B cell (primary cell): ENCODE data around the gene CALM1. TPM values are rescaled to one million over a fixed set of nuclear protein-coding genes. Genes with fewer than 3 reads are reported as not detected.

Source experiments
- ATAC-seq: fragments of 200-7000 bp; cut with Tn5 transposase; one replicate; pipeline ENCODE4 v1.10.0; 2021; ENCODE audit warnings: low read depth, mild to moderate bottlenecking, moderate number of reproducible peaks, moderate library complexity
- CTCF ChIA-PET: fragments of 350-600 bp; sonication (Branson Sonifier 250); formaldehyde crosslinking; loops from one replicate; lab custom pipeline; 2021; ENCODE audit warnings: antibody characterized with exemption, inconsistent platforms; lab: Charles Lee
- POLR2A ChIA-PET: fragments of 350-600 bp; sonication (Branson Sonifier 250); formaldehyde crosslinking; loops from one replicate; lab custom pipeline; 2021; ENCODE audit warnings: antibody characterized with exemption; lab: Charles Lee
- DNase-seq: peaks from one replicate; pipeline ENCODE4 v3.0.0; 2013
- H2AFZ ChIP-seq: 2 replicates; pipeline ENCODE4 v1.6.1; 2012; ENCODE audit warnings: mild to moderate bottlenecking, low read depth, low read length; ENCODE audit not compliant: insufficient read depth, poor library complexity, severe bottlenecking
- H3K27ac ChIP-seq, 2 donors: 1 replicate in 1 of 2; 2 replicates in 1 of 2; pipeline ENCODE4 v1.5.1; 2012 to 2013; ENCODE audit warnings: low read length in 2 of 2, mild to moderate bottlenecking in 2 of 2, moderate library complexity in 1 of 2
- H3K27me3 ChIP-seq, 4 experiments: fragments of 200-600 bp in 1 of 4; sonication (generic) in 1 of 4; replicated peaks in 1 of 4; 1 replicate in 2 of 4; 2 replicates in 2 of 4; pipeline versions ENCODE4 v1.6.1 to v1.7.0; 2013 to 2016; ENCODE audit warnings: low read length in 3 of 4, mild to moderate bottlenecking in 2 of 4, mixed read lengths in 1 of 4, moderate library complexity in 1 of 4; ENCODE audit not compliant: insufficient read depth in 4 of 4, control insufficient read depth in 3 of 4; ENCODE audit errors: control extremely low read depth in 1 of 4
- H3K36me3 ChIP-seq, 2 experiments: replicated peaks in 1 of 2; 1 replicate in 1 of 2; 2 replicates in 1 of 2; pipeline versions ENCODE4 v1.6.1 to v1.7.1; 2013; ENCODE audit warnings: low read length in 1 of 2; ENCODE audit not compliant: insufficient read depth in 2 of 2, control insufficient read depth in 1 of 2; ENCODE audit errors: control extremely low read depth in 1 of 2, extremely low read depth in 1 of 2
- H3K4me1 ChIP-seq, 2 donors: fragments of 200-600 bp in 1 of 2; sonication (generic) in 1 of 2; 1 replicate in 1 of 2; 2 replicates in 1 of 2; pipeline versions ENCODE4 v1.5.1 to v1.6.1; 2013 to 2017; ENCODE audit warnings: low read length in 2 of 2; ENCODE audit not compliant: control insufficient read depth in 2 of 2, insufficient read depth in 2 of 2
- H3K4me2 ChIP-seq: replicated peaks from 2 replicates; pipeline ENCODE3; 2012; ENCODE audit warnings: mild to moderate bottlenecking, low read depth, low read length; ENCODE audit not compliant: poor library complexity, severe bottlenecking
- H3K4me3 ChIP-seq, 5 experiments: fragments of 200-600 bp in 1 of 5; sonication (generic) in 1 of 5; 1 replicate in 3 of 5; 2 replicates in 2 of 5; pipeline versions ENCODE4 v1.5.1 to v1.7.0; 2011 to 2016; ENCODE audit warnings: low read length in 4 of 5, mild to moderate bottlenecking in 4 of 5, low read depth in 2 of 5, control low read depth in 1 of 5, moderate library complexity in 1 of 5; ENCODE audit not compliant: insufficient read depth in 1 of 5; ENCODE audit errors: control extremely low read depth in 1 of 5, extremely low read depth in 1 of 5
- H3K79me2 ChIP-seq: fragments of 200-600 bp; sonication (generic); one replicate; pipeline ENCODE4 v1.6.0; 2016; ENCODE audit warnings: low read length; ENCODE audit not compliant: control insufficient read depth, insufficient read depth
- H3K9ac ChIP-seq: fragments of 200-600 bp; sonication (generic); 2 replicates; pipeline ENCODE4 v1.6.1; 2017; ENCODE audit warnings: mild to moderate bottlenecking, low read length, moderate library complexity
- H3K9me3 ChIP-seq, 3 donors: one replicate each; pipeline versions ENCODE4 v1.6.1 to v1.7.1; 2013; ENCODE audit warnings: low read length in 2 of 3; ENCODE audit not compliant: control insufficient read depth in 2 of 3, insufficient read depth in 1 of 3; ENCODE audit errors: control extremely low read depth in 1 of 3
- H4K20me1 ChIP-seq: 2 replicates; pipeline ENCODE4 v1.6.0; 2012; ENCODE audit warnings: mild to moderate bottlenecking, low read length; ENCODE audit not compliant: insufficient read depth, control insufficient read depth, poor library complexity, severe bottlenecking
- H3K27ac Mint-ChIP-seq: one replicate; pipeline ENCODE4 v1.8.0; 2021; ENCODE audit warnings: mixed read lengths
- H3K27me3 Mint-ChIP-seq: one replicate; pipeline ENCODE4 v1.8.0; 2021; ENCODE audit warnings: mixed read lengths
- H3K4me1 Mint-ChIP-seq: one replicate; pipeline ENCODE4 v1.8.0; 2021; ENCODE audit warnings: mixed read lengths
- H3K4me3 Mint-ChIP-seq: one replicate; pipeline ENCODE4 v1.8.0; 2021; ENCODE audit warnings: mixed read lengths
- H3K9me3 Mint-ChIP-seq: one replicate; pipeline ENCODE4 v1.8.0; 2022; ENCODE audit warnings: mixed read lengths; ENCODE audit not compliant: insufficient read depth
- CTCF ChIP-seq: fragments of 200-600 bp; IDR thresholded peaks from one replicate; pipeline ENCODE4 v1.8.0; 2022; ENCODE audit warnings: antibody characterized with exemption, mild to moderate bottlenecking
- EZH2 ChIP-seq: IDR thresholded peaks from 2 replicates; pipeline ENCODE4 v1.6.1; 2012; ENCODE audit warnings: borderline replicate concordance, low read depth, mild to moderate bottlenecking, moderate library complexity, low read length; ENCODE audit not compliant: insufficient read depth, poor library complexity, severe bottlenecking
- WGBS: methylation state at CpG from one replicate; pipeline ENCODE4 v1.1.5; 2013; ENCODE audit warnings: missing lambda C conversion rate; ENCODE audit not compliant: insufficient coverage; 5-methylcytosine and 5-hydroxymethylcytosine counted together
- intact Hi-C: fragments of 100-400 bp; cut with micrococcal nuclease; formaldehyde crosslinking; loops from one replicate; pipeline ENCODE4 v1.10.0; 2022
- polyA plus RNA-seq: library from polyadenylated mRNA; depleted of rRNA; stranded (reverse); fragments of >200 nt; gene quantifications from 2 replicates; pipeline ENCODE4 v1.2.3, GENCODE V29; 2012
- total RNA-seq, 2 donors: library from RNA; stranded (reverse); fragments of 120-200 nt in 1 of 2; gene quantifications; 1 replicate in 1 of 2; 2 replicates in 1 of 2; pipeline versions ENCODE4 v1.2.3 to v1.2.4, GENCODE V29; 2013 to 2022

Gene CALM1
- total and polyA plus RNA-seq, 2 donors (not counting 1 experiment from before 2014, with no cell fraction given) = 264 to 267 TPM

DNA sequence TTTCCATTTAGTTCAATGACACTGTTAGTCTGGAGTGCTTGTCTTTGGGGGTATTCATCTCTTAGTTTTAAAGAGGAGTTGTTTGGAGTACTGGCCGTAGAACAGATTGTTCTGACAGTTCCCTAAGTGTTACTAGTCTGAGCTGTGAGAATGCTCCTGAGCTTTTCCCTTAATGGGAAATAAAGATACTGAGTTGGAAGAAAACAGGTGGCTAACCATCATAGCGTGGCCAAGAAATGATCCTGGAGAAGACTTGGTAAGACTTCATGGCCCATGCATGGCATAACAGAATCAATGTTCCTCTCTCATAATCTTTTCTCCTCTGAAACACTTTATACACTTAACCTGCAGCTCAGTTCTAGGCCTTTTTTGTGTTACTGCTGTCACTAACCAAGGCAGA is 6.2 kb downstream of the CALM1 start:
- Mint-ChIP-seq H3K4me1 (peaks cover 43% of the 10 kb centered on the region), H3K9me3 (no peaks in the 10 kb centered on the region), H3K27ac (peak overlapping the region; percentile 5), H3K4me3 (no peak overlapping the region), H3K27me3 (no peaks in the 10 kb centered on the region)
- Histone ChIP-seq H3K4me2 (no peak overlapping the region), H3K36me3 (peaks cover 12 to 78% of the 10 kb centered on the region in 2 experiments), H3K9ac (no peak overlapping the region), H4K20me1 (peaks cover 84% of the 10 kb centered on the region), H3K27me3 (no peaks in the 10 kb centered on the region), H3K9me3 (no peaks in the 10 kb centered on the region), H3K27ac (peak overlapping the region in 1 of 2 donors; percentile 54), H2AFZ (no peak overlapping the region), H3K79me2 (peaks cover 48% of the 10 kb centered on the region), H3K4me3 (no peak overlapping the region), H3K4me1 (peaks cover 35 to 39% of the 10 kb centered on the region in 2 donors)
- DNase-seq (no peak), ATAC-seq (no peak)
- WGBS = 100% methylated on average over 2 of the region's 2 CpGs
- ChIA-PET CTCF (interaction anchor here (1.6 to 2.7 kb wide), 2 partner anchors 102 to 294 kb away, joined by 4 to 10 read pairs; no protein-coding TSS in a partner anchor), POLR2A (no interaction called here)
- intact Hi-C loops = no loop called here
- TF ChIP-seq EZH2 (no peak), CTCF (no peak)

DNA sequence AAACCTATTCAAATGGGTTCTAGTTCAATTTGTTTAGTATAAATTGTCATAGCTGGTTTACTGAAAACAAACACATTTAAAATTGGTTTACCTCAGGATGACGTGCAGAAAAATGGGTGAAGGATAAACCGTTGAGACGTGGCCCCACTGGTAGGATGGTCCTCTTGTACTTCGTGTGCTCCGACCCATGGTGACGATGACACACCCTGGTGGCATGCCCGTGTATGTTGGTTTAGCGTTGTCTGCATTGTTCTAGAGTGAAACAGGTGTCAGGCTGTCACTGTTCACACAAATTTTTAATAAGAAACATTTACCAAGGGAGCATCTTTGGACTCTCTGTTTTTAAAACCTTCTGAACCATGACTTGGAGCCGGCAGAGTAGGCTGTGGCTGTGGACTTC is 8.3 kb downstream of the CALM1 start:
- Histone ChIP-seq H3K27ac (no peak overlapping the region), H3K4me2 (no peak overlapping the region), H4K20me1 (peaks cover 65% of the 10 kb centered on the region), H3K9me3 (no peaks in the 10 kb centered on the region), H3K4me1 (peaks cover 20 to 21% of the 10 kb centered on the region in 2 donors), H3K36me3 (peaks cover 12 to 85% of the 10 kb centered on the region in 2 experiments), H2AFZ (no peak overlapping the region), H3K27me3 (no peaks in the 10 kb centered on the region), H3K9ac (no peak overlapping the region), H3K4me3 (no peak overlapping the region), H3K79me2 (peaks cover 31% of the 10 kb centered on the region)
- ChIA-PET CTCF (interaction anchor here (1.1 to 2.7 kb wide), 2 partner anchors 12 to 292 kb away, joined by 3 to 10 read pairs; no protein-coding TSS in a partner anchor), POLR2A (interaction anchor here (0.7 kb wide), 1 partner anchor 16 kb away, joined by 6 read pairs; no protein-coding TSS in a partner anchor)
- H3K4me1 Mint-ChIP-seq = peaks cover 26% of the 10 kb centered on the region
- intact Hi-C loops = no loop called here
- DNase-seq (no peak), ATAC-seq (no peak)
- WGBS = 100% methylated on average over 1 of the region's 9 CpGs
- no peaks in the 10 kb centered on the region for H3K27me3 Mint-ChIP-seq
- no peaks in the 10 kb centered on the region for H3K9me3 Mint-ChIP-seq
- no peak for TF ChIP-seq CTCF
- no peak for TF ChIP-seq EZH2
- H3K4me3 Mint-ChIP-seq = no peak overlapping the region
- no peak overlapping the region for H3K27ac Mint-ChIP-seq
